ENCODE data around the gene COX4I2.
"Not testable (repeated sequence)": the region's sequence is repeated elsewhere in the genome, so short reads cannot be mapped to it uniquely, and the experiment has no call there.

COX4I2 gene

DNA sequence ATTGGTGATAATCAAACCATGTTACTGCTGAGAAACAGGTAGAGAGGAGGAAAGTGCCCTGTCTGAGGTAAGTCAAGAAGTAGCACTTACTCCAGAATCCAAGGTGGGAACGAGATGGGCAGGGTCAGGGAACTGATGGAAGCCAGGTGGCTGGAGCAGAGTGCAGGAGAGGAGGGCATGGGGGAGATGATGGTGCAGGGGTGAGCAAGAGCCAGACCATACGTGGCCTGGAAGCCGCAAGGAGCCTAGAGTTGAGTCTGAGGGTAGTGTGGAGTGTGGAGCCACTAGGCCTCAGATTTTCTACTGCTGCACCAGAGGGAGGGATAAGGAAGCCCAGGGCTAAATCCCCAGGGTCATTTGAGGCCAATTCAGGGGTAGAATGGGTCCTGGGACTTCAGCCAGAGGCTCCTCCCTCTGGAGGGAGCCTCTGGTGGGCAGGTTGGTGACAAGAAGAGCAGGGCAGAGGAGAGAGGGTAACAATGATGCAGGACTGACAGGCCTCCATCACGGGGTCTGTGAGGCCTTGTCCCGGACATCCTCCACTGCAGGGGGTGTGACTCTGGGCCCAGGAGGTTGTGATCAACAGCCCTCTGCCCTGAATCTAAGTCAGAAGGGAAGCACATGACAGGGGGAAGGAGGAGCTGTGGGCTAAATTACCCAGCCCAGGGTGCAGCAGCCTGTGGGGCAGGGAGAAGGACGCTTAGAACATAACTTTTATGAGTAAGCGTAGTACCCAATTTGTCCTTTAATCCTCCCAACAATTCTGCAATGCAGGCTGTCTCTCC lies 28.7 kb downstream of the COX4I2 start:
- H3K4me3 ChIP-seq (ENCODE audit: low read depth, low read length), result no peak overlapping the region
- no peak for DNase-seq (ENCODE audit: low read depth)
- TF ChIP-seq, protein P1, sequence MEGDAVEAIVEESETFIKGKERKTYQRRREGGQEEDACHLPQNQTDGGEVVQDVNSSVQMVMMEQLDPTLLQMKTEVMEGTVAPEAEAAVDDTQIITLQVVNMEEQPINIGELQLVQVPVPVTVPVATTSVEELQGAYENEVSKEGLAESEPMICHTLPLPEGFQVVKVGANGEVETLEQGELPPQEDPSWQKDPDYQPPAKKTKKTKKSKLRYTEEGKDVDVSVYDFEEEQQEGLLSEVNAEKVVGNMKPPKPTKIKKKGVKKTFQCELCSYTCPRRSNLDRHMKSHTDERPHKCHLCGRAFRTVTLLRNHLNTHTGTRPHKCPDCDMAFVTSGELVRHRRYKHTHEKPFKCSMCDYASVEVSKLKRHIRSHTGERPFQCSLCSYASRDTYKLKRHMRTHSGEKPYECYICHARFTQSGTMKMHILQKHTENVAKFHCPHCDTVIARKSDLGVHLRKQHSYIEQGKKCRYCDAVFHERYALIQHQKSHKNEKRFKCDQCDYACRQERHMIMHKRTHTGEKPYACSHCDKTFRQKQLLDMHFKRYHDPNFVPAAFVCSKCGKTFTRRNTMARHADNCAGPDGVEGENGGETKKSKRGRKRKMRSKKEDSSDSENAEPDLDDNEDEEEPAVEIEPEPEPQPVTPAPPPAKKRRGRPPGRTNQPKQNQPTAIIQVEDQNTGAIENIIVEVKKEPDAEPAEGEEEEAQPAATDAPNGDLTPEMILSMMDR (IDR thresholded peaks at IDR 0.05; ENCODE audit: control insufficient read depth, extremely low read depth, insufficient read depth), result no peak

DNA sequence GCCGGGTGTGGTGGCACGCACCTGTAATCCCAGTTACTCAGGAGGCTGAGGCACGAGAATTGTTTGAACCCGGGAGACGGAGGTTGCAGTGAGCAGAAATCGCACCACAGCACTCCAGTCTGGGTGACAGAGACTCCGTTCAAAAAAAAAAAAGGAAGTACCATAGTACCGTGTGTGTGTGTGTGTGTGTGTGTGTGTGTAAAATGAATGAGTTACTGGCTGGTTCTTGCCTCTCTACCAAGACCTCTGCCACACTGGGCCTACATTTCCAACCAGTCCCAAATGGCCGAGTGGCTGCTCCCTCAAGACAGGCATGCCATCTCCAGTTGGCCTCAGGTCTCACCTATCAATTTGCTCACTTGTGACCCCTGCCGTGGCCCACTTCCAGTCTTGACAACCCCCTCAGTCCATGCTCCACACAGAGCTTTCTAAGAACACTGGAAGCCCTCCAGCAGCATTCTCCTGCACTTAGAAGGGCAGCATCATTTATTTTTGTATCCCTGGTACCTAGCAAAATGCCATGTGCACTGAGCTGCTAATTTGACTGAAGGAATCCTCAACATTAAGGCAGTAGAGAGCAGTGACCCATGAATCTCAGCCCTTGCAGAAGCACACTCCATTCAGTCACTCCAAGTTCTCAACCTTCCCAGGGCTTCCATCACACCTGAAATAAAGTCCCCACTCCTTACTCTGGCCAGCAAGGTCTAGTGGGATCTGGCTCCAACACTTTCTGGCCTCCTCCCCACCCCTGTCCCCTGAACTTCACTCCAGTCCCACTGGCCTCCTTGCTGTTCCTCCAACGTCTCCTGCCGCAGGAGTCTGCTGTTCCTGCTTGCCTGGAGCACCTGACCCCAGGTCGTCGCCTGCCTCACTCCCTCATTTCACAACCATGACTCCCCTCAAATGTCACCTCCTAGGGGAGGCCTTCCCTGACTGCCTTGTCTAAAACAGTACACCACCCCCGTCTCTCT lies 29.9 kb downstream of the COX4I2 start:
- H3K4me3 ChIP-seq (ENCODE audit: low read depth, low read length), result no peak overlapping the region
- no peak for DNase-seq (ENCODE audit: low read depth)
- TF ChIP-seq, protein P1 (IDR thresholded peaks at IDR 0.05; ENCODE audit: control insufficient read depth, extremely low read depth, insufficient read depth), result no peak

DNA sequence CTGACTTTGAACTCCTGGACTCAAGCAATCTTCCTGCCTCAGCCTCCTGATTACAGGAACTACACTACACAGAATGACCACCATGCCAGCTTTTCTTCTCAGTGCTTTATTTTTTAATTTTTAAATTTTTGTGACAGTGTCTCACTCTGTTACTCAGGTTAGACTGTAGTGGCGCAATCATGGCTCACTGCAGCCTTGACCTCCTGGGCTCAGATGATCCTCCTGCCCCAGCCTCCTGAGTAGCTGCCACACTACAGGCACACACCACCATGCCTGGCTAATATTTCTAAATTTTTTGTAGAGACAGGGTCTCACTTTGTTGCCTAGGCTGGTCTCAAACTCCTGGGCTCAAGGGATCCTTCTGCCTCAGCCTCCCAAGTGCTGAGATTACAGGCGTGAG lies 31.2 kb downstream of the COX4I2 start:
- DNase-seq (ENCODE audit: low read depth); H3K4me3 ChIP-seq (ENCODE audit: low read depth, low read length): not testable (repeated sequence)

DNA sequence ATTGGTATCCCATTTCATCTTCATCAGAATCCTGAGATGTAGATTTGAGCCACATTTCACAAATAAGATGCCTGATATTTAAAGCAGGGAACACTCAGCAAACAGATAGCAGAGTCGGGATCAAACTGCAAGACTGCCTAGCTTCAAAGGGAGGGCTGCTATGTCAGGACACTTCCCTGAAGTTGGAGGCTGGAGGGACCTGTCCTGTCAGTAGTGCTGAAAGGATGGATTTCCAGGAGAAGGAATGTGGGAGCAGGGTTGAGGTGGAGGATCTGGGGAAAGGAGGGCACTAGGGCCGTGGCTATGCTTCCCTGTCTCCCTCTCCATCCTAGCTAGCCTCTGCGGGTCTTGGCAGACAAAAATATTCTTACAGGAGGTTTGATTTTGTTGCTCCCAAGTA lies 32.2 kb downstream of the COX4I2 start:
- no peak overlapping the region for H3K4me3 ChIP-seq (ENCODE audit: low read depth, low read length)
- DNase-seq (ENCODE audit: low read depth), result no peak
- TF ChIP-seq, protein P1 (IDR thresholded peaks at IDR 0.05; ENCODE audit: control insufficient read depth, extremely low read depth, insufficient read depth), result no peak

DNA sequence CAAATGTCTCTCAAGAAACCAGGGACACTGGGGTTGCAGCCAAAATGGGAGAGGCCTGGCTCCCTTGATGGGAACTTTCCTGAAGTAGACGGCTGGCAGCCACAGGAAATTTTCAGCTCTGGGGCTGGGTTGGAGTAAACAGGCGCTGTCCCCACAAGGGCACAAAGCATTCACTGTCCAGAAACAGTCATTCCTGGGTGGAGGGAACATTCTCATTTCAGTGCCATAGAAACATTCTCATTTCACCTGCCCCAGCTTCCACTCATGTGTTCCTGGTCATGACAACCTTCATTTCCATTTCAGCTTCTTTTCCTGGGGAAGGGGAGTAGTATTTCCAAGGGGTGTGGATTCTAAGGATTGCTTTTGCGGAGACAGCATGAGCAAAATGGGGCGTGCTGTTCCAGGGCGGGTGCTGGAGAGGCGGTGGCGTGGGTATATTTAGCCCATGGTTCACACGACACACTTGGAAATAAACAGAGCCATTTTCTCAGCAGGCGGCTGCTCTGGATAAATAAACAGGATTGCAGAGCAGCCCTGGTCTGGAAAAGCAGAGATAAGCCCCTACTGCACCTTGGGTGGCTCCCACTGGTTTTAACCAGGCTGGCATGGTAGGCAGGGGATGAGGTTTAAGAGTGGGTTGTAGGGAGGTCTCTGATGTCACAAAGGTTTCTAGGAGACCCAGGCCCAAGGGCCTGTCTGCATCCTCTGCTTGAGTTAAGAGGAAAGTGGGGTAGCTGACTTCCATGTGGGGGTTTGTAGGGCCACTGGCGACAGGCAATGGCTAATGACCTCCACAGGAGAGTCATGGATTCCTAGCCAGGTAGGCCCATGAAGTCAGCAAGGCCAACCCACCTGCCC lies 32.9 kb downstream of the COX4I2 start:
- TF ChIP-seq, protein P1 (IDR thresholded peaks at IDR 0.05; ENCODE audit: control insufficient read depth, extremely low read depth, insufficient read depth), result no peak
- no peak overlapping the region for H3K4me3 ChIP-seq (ENCODE audit: low read depth, low read length)
- no peak for DNase-seq (ENCODE audit: low read depth)

DNA sequence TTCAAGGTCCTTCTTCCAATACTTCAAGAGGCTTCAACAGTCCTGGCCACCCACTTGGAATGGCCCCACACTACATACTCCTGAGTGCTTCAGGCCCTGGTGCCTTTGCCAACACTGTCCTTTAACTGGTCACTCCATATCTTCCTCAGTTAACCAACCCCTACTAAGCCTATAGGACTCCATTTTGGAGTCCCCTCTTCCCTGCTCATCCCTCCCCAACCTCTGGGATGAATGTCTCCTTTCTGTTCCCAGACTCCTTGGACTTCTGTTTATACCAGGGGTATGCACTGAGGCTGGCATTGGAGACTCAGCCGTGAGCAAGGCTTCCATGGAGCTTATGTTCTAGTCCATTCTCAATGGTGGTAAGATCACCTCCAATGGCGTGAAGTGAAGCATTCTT lies 33.6 kb downstream of the COX4I2 start:
- no peak overlapping the region for H3K4me3 ChIP-seq (ENCODE audit: low read depth, low read length)
- TF ChIP-seq, protein P1 (IDR thresholded peaks at IDR 0.05; ENCODE audit: control insufficient read depth, extremely low read depth, insufficient read depth), result no peak
- no peak for DNase-seq (ENCODE audit: low read depth)
